Kidney glomerular epithelial cell (primary cell): ENCODE measurements around the gene RACK1.

Source experiments
- DNase-seq: peaks from one replicate; lab custom pipeline; 2025; lab: John Stamatoyannopoulos, UW

The RACK1 gene

GRCh38 chr5:181259974-181260719, 16.4 kb upstream of the RACK1 start:
- no peak for DNase-seq

- DNase-seq: no peak
These were observed 15.6 kb upstream of the RACK1 start for GRCh38 chr5:181259283-181259682.

- DNase-seq: no peak
These were observed 14.9 kb upstream of the RACK1 start for GRCh38 chr5:181258576-181258975.

- DNase-seq: no peak
These were observed 12.3 kb upstream of the RACK1 start for GRCh38 chr5:181255836-181256578.

- no peak for DNase-seq
These were observed 11.6 kb upstream of the RACK1 start for GRCh38 chr5:181255276-181255675.

GRCh38 chr5:181248277-181248676, 4.6 kb upstream of the RACK1 start:
- DNase-seq: no peak

GRCh38 chr5:181246276-181247049, 2.8 kb upstream of the RACK1 start:
- DNase-seq: no peak

- DNase-seq: no peak
These were observed 1.9 kb upstream of the RACK1 start for GRCh38 chr5:181245427-181246275.

- DNase-seq: no peak
These were observed 615 bp downstream of the RACK1 start for GRCh38 chr5:181243018-181243563.

GRCh38 chr5:181242031-181242451, 1.7 kb downstream of the RACK1 start:
- DNase-seq: no peak

- no peak for DNase-seq
These were observed 2.2 kb downstream of the RACK1 start for GRCh38 chr5:181241393-181241975.

GRCh38 chr5:181239062-181239663, 4.5 kb downstream of the RACK1 start:
- DNase-seq: no peak

- DNase-seq: no peak
These were observed 5.8 kb downstream of the RACK1 start for GRCh38 chr5:181237729-181238385.

- no peak for DNase-seq
These were observed 6.6 kb downstream of the RACK1 start for GRCh38 chr5:181236954-181237641.

- no peak for DNase-seq
These were observed 7.2 kb downstream of the RACK1 start for GRCh38 chr5:181236471-181236870.

- DNase-seq: no peak
These were observed 7.9 kb downstream of the RACK1 start for GRCh38 chr5:181235689-181236366.

GRCh38 chr5:181235323-181235688, 8.4 kb downstream of the RACK1 start:
- no peak for DNase-seq

GRCh38 chr5:181234455-181235306, 9.0 kb downstream of the RACK1 start:
- DNase-seq: no peak
